ENCODE results near the gene RAMP1.

RAMP1 gene

GRCh38 chr2:237904831-237905599 is 45.6 kb downstream of the RAMP1 start:
- TF ChIP-seq CTCF (IDR thresholded peaks at IDR 0.05; ENCODE audit: low read depth, low read length), result no peak
- H3K4me3 ChIP-seq (ENCODE audit: low read depth, low read length), result no peak overlapping the region
- no peaks in the 10 kb centered on the region for H3K9me3 ChIP-seq
- H3K4me1 ChIP-seq, result no peaks in the 10 kb centered on the region
- no peaks in the 10 kb centered on the region; the same call in 1 of the 2 replicates for H3K36me3 ChIP-seq
- H3K27me3 ChIP-seq, result no peaks in the 10 kb centered on the region
- no peak for DNase-seq

GRCh38 chr2:237907144-237907543 is 47.7 kb downstream of the RAMP1 start:
- no peak for TF ChIP-seq CTCF (IDR thresholded peaks at IDR 0.05; ENCODE audit: low read depth, low read length)
- Histone ChIP-seq H3K4me1 (no peaks in the 10 kb centered on the region), H3K27me3 (no peaks in the 10 kb centered on the region), H3K9me3 (no peaks in the 10 kb centered on the region), H3K36me3 (no peaks in the 10 kb centered on the region; the same call in 1 of the 2 replicates), H3K4me3 (ENCODE audit: low read depth, low read length) (no peak overlapping the region)
- no peak for DNase-seq

GRCh38 chr2:237909075-237909695 is 49.8 kb downstream of the RAMP1 start:
- Histone ChIP-seq H3K4me1 (no peaks in the 10 kb centered on the region), H3K36me3 (no peaks in the 10 kb centered on the region; the same call in 1 of the 2 replicates), H3K9me3 (no peaks in the 10 kb centered on the region), H3K4me3 (ENCODE audit: low read depth, low read length) (no peak overlapping the region), H3K27me3 (no peaks in the 10 kb centered on the region)
- no peak for TF ChIP-seq CTCF (IDR thresholded peaks at IDR 0.05; ENCODE audit: low read depth, low read length)
- DNase-seq, result no peak

- no peak for TF ChIP-seq CTCF (IDR thresholded peaks at IDR 0.05; ENCODE audit: low read depth, low read length)
- no peaks in the 10 kb centered on the region for H3K27me3 ChIP-seq
- H3K4me3 ChIP-seq (ENCODE audit: low read depth, low read length), result no peak overlapping the region
- no peaks in the 10 kb centered on the region for H3K9me3 ChIP-seq
- no peaks in the 10 kb centered on the region for H3K4me1 ChIP-seq
- no peak for DNase-seq
- no peaks in the 10 kb centered on the region; the same call in 1 of the 2 replicates for H3K36me3 ChIP-seq
These were observed 50.5 kb downstream of the RAMP1 start for GRCh38 chr2:237909801-237910475.

- no peak for TF ChIP-seq CTCF (IDR thresholded peaks at IDR 0.05; ENCODE audit: low read depth, low read length)
- Histone ChIP-seq H3K27me3 (no peaks in the 10 kb centered on the region), H3K9me3 (no peaks in the 10 kb centered on the region), H3K4me3 (ENCODE audit: low read depth, low read length) (no peak overlapping the region), H3K36me3 (no peaks in the 10 kb centered on the region; the same call in 1 of the 2 replicates), H3K4me1 (no peaks in the 10 kb centered on the region)
- DNase-seq, result no peak
These were observed 51.3 kb downstream of the RAMP1 start for GRCh38 chr2:237910576-237911362.
